RWPE2 (cell line): Measurements from ENCODE around the gene CNOT6.

ENCODE experiments used
- ATAC-seq: fragments of 200-7000 bp; cut with Tn5 transposase; 3 replicates; pipeline ENCODE4 v1.9.1; 2021; ENCODE audit warnings: low read depth
- DNase-seq: peaks from one replicate; pipeline ENCODE4 v3.0.0-alpha.2; 2020; ENCODE audit warnings: low spot score
- H3K27ac ChIP-seq: fragments of 450-650 bp; 2 replicates; pipeline ENCODE4 v1.5.1; 2017; ENCODE audit warnings: mild to moderate bottlenecking; ENCODE audit not compliant: poor library complexity, severe bottlenecking
- H3K27me3 ChIP-seq: fragments of 250-450 bp; sonication (Bioruptor Pico); 2 replicates; pipeline ENCODE4 v1.5.1; 2021; ENCODE audit warnings: mild to moderate bottlenecking, moderate library complexity; ENCODE audit not compliant: insufficient read depth, poor library complexity, severe bottlenecking
- H3K36me3 ChIP-seq: fragments of 250-450 bp; sonication (Bioruptor Pico); 2 replicates; pipeline ENCODE4 v1.5.1; 2020; ENCODE audit warnings: low read depth, mild to moderate bottlenecking, moderate library complexity
- H3K4me1 ChIP-seq: fragments of 250-450 bp; sonication (Bioruptor Pico); 2 replicates; pipeline ENCODE4 v1.5.1; 2021; ENCODE audit warnings: mild to moderate bottlenecking, moderate library complexity; ENCODE audit not compliant: insufficient read depth, poor library complexity, severe bottlenecking
- H3K4me3 ChIP-seq: fragments of 250-450 bp; sonication (Bioruptor Pico); 2 replicates; pipeline ENCODE4 v1.5.1; 2021; ENCODE audit warnings: mild to moderate bottlenecking, moderate library complexity; ENCODE audit not compliant: severe bottlenecking
- H3K9me3 ChIP-seq: fragments of 250-450 bp; sonication (Bioruptor Pico); 2 replicates; pipeline ENCODE4 v1.5.1; 2021; ENCODE audit warnings: mild to moderate bottlenecking, moderate library complexity; ENCODE audit not compliant: severe bottlenecking
- CTCF ChIP-seq: fragments of 450-650 bp; IDR thresholded peaks from one replicate; pipeline ENCODE4 v1.5.1; 2017; ENCODE audit warnings: mild to moderate bottlenecking, moderate library complexity; ENCODE audit not compliant: poor library complexity, severe bottlenecking

The CNOT6 gene

GRCh38 chr5:180605554-180606214, 111.5 kb downstream of the CNOT6 start:
- peaks cover 17% of the 10 kb centered on the region for H3K27me3 ChIP-seq

GRCh38 chr5:180606215-180606785, 112.1 kb downstream of the CNOT6 start:
- ATAC-seq, result no peak
- peak; percentile 67 for DNase-seq
- peak; percentile 54 for TF ChIP-seq CTCF
- Histone ChIP-seq H3K27ac (no peak overlapping the region), H3K9me3 (no peaks in the 10 kb centered on the region), H3K4me1 (no peaks in the 10 kb centered on the region), H3K4me3 (no peak overlapping the region), H3K36me3 (no peaks in the 10 kb centered on the region), H3K27me3 (peaks cover 17% of the 10 kb centered on the region)

More at GRCh38 chr5:180605554-180606214, 111.5 kb downstream of the CNOT6 start:
- Histone ChIP-seq H3K27ac (no peak overlapping the region), H3K9me3 (no peaks in the 10 kb centered on the region), H3K4me1 (no peaks in the 10 kb centered on the region), H3K36me3 (no peaks in the 10 kb centered on the region), H3K4me3 (no peak overlapping the region)
- ATAC-seq (peak; percentile 19; the same call in 1 of the 3 replicates), DNase-seq (no peak)
- TF ChIP-seq CTCF, result peak; percentile 87

- TF ChIP-seq CTCF, result no peak
- DNase-seq, result no peak
- peaks cover 17% of the 10 kb centered on the region for H3K27me3 ChIP-seq
- H3K36me3 ChIP-seq, result no peaks in the 10 kb centered on the region
- H3K4me3 ChIP-seq, result no peak overlapping the region
- H3K9me3 ChIP-seq, result no peaks in the 10 kb centered on the region
- ATAC-seq, result no peak
- H3K4me1 ChIP-seq, result no peaks in the 10 kb centered on the region
- H3K27ac ChIP-seq, result no peak overlapping the region
Measured at GRCh38 chr5:180607861-180608571, 113.8 kb downstream of the CNOT6 start.

- Histone ChIP-seq H3K9me3 (no peaks in the 10 kb centered on the region), H3K36me3 (no peaks in the 10 kb centered on the region), H3K27me3 (peaks cover 17% of the 10 kb centered on the region), H3K4me1 (no peaks in the 10 kb centered on the region), H3K4me3 (no peak overlapping the region), H3K27ac (no peak overlapping the region)
- TF ChIP-seq CTCF, result no peak
- DNase-seq (peak; percentile 57), ATAC-seq (no peak)
Measured at GRCh38 chr5:180608572-180609310, 114.6 kb downstream of the CNOT6 start.
